GM21529 (cell line): ENCODE measurements around the gene MRM3.
"Not testable (repeated sequence)": the region's sequence is repeated elsewhere in the genome, so short reads cannot be mapped to it uniquely, and the experiment has no call there.

Source experiments
- ATAC-seq: cut with Tn5 transposase; IDR thresholded peaks from one replicate; pipeline ENCODE4 v1.9.1; 2021; ENCODE audit not compliant: unreplicated experiment

MRM3 gene

GRCh38 chr17:781805-782731 lies at the start of gene MRM3, which contains the start of gene GLOD4:
MRM3 (plus strand) TSS chr17:782353; CDS start chr17:782379, 26 bp downstream.
GLOD4 (minus strand) TSS chr17:782280; CDS start chr17:782255, 25 bp downstream.
- peak; percentile 85 for ATAC-seq

DNA sequence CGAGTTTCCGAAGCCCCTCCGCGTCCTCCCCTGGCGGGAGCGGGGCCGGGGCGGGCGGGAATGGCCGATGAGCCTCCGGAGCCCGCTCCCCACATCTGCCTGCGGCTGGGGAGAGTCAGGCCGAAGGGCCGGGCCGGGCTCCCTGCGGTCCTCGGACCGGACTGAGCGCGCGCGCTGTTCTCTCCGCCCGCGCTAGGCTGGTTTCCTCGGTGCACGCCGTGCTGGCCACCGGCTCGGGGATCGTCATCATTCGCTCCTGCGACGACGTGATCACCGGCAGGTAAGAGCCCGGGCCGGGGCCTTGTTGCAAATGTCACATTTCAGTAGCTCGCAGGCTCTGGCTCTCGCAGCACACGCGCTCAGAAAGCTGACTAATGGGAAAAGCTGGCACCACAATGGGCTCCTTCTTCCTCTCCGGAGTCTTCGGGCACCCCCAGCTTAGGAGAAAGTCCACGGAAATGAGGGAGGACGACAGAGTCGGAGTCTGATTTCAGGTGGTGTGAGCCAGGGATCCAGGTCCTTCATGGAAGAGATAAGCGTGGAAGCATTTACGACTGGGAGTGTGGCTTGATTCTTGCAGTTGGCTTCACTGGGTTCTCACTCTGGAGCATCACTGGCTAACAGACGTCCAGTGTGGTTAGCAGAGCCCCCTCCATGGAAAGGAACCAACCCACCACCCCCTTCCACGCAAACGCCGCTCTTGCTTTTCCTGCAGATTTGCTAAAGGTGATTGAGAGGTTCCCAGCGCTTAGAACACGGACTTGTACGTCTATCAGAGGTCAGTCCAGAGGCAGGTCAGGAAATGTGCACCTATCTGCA lies 49.0 kb upstream of the MRM3 start:
- ATAC-seq: peak; percentile 41

DNA sequence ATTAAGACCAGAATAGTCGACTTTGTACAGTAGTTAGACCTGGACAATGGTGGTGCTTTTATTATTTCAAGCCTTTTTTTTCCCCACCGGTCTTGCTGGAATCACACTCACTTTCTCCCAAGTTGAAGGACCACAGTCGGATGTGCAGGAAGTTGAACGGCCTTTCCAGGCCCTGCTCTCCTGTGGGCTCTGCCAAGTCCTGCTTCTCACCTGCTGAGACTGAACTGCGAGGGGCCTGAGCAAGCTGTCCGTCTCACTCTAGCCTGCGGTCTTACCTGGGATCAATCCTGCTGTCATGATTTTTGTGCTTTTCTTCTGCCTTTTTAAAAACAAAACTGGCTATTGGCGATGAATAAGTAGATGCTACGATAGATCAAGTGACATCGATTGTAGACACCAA lies 48.4 kb upstream of the MRM3 start:
- ATAC-seq: no peak

DNA sequence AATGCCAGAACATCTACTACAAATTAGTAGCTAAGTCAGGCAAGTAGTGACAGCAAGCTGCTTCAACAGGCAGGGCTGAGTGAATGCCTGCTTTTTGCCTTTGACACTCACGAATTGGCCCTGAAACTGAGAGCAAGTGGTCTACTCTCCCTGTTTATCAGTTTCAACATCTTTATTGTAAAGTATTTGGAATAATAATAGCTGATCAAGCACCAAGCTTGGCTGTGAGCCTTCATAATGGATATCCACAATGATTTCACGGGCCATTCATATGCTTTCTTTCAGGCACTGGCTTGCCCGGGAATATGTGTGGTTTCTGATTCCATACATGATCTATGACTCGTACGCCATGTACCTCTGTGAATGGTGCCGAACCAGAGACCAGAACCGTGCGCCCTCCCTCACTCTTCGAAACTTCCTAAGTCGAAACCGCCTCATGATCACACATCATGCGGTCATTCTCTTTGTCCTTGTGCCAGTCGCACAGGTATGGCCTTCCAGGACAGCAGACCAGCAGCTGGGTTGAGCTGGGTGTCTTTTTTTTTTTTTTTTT lies 44.5 kb upstream of the MRM3 start:
- no peak for ATAC-seq

- ATAC-seq: peak; percentile 81
Observed at GRCh38 chr17:740240-741017, 41.7 kb upstream of the MRM3 start.

- ATAC-seq: no peak
Observed at GRCh38 chr17:742147-742793, 39.9 kb upstream of the MRM3 start.

- ATAC-seq: no peak
Observed at GRCh38 chr17:743139-743538, 39.0 kb upstream of the MRM3 start.

GRCh38 chr17:744937-745336 lies 37.2 kb upstream of the MRM3 start:
- ATAC-seq: no peak

DNA sequence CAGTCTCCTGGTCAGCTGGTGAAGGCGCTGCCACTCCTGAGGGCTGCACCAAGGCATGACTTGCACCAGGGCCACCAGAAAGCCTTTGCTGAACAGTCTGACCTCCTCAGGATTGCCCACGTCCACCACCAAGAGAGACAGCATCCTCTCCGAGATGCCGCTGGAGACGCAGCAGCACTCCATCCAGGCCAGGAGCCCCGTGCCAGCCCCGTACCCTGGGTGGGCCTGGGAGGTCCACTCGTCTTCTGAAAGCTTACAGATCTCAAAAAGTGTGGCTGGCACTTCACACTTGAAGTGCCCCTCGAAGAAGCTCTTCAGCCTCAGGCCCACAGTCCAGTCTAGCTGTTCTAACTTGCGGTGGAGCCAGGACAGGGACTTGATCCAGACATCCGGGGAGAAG lies 36.7 kb upstream of the MRM3 start:
- no peak for ATAC-seq

- ATAC-seq: no peak
Observed at GRCh38 chr17:746181-746580, 36.0 kb upstream of the MRM3 start.

DNA sequence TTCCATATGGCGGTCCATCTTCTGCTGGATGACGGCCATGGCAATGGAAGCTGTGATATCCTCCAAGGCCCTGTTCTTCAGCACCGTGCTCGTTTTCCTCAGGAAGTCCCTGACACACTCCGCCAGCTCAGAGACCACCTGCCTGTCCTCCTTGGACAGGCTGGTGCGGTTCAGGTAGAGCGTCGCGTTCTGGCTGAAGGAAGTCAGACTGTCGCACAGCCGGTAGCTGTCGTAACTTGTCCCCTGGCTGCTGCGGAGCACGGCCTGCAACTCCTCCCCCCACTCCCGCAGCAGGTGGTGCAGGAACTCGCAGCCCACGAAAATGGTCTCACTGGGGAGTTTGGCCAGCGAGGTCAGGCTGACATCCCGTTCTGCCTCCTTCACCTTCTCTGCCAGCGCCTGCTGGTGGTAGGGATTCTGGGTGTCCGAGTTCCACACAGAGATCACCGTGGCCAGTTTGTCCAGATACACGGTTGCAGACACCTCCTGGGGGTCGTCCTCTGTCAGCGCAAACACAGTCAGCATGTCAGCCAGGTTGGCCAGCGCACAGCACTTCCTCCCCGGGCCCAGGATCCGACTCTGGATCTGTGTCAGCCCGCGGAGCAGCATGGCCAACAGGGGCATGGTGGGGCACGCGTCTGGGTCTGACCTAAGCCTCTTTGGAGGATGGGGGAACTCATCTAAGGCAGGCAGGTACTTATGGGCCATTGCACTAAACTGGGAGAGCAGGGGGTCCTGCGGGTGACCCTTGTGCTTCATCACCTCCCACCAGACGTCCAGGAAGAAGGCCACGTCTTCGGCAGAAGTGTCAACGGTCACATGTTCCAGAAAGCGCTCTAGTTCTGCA lies 35.1 kb upstream of the MRM3 start:
- no peak for ATAC-seq

- ATAC-seq: not testable (repeated sequence)
Observed at GRCh38 chr17:748604-749003, 33.5 kb upstream of the MRM3 start.

- ATAC-seq: not testable (repeated sequence)
Observed at GRCh38 chr17:749359-749758, 32.8 kb upstream of the MRM3 start.

DNA sequence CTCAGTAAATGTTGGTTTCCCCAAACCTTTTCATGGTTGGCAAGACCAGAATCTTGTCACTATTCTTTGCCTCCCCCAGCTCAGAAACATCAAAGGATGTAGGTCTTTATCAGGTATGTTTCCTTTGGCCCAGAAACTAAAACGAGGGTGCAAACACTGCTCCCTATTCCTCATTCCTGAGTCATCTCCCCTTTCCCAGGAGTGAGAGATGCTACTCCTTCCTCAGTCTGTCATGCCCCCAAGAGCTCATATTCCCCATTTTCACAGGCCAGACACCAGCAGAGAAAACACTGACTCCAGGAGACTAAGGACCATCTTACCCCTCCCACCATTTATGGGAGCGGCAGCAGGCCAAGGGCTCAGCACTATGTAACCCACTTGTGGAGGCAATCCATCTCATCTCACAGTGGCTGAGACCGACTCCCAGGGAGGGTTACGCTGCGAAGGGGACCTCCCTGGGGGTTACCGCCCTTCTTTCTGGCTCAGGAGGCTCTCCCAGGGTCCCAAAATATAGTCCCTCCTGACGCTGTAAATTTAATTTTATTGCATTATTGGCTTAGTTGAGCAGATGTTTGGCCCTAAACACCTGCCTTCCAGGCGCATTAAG lies 31.6 kb upstream of the MRM3 start:
- no peak for ATAC-seq

GRCh38 chr17:751269-752001 lies 30.7 kb upstream of the MRM3 start:
- ATAC-seq: peak; percentile 26

GRCh38 chr17:752002-752619 lies 30.0 kb upstream of the MRM3 start, which contains the start of gene GEMIN4:
GEMIN4 (minus strand) TSS chr17:752264; CDS start chr17:752142, 122 bp downstream.
- ATAC-seq: peak; percentile 76

- no peak for ATAC-seq
Observed at GRCh38 chr17:752620-753219, 29.4 kb upstream of the MRM3 start.
